GM21526 (cell line): ENCODE results near the gene WDTC1.

ENCODE experiments used
- ATAC-seq: cut with Tn5 transposase; IDR thresholded peaks from one replicate; pipeline ENCODE4 v1.9.1; 2021; ENCODE audit warnings: moderate library complexity; ENCODE audit not compliant: unreplicated experiment, low FRiP score

Gene WDTC1

GRCh38 chr1:27332536-27333281 is 98.3 kb downstream of the WDTC1 start:
- no peak for ATAC-seq

GRCh38 chr1:27333717-27334279 is 99.4 kb downstream of the WDTC1 start:
- no peak for ATAC-seq

GRCh38 chr1:27335506-27336422 is 101.3 kb downstream of the WDTC1 start:
- ATAC-seq, result no peak

DNA sequence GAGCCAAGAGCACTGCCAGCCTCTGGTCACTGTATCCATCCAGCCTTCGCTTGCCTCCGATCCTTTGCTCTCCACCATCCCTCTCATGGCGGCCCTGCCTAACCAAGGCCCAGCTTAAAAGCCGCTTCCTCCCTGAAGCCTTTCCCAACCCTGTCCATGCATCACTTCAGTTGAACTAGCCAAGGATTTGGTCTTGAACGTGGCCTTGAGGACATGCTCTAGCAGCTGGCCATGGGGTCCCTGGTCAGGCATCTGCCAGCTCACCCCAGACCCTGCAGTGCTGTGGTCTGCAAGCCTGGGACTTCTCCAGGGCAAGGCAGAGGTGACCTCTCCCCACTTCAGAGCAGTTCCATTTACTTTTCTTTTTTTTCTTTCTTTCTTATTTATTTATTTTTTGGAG is 102.3 kb downstream of the WDTC1 start:
- ATAC-seq, result no peak

- ATAC-seq, result no peak
Observed at GRCh38 chr1:27338751-27339150, 104.3 kb downstream of the WDTC1 start.

DNA sequence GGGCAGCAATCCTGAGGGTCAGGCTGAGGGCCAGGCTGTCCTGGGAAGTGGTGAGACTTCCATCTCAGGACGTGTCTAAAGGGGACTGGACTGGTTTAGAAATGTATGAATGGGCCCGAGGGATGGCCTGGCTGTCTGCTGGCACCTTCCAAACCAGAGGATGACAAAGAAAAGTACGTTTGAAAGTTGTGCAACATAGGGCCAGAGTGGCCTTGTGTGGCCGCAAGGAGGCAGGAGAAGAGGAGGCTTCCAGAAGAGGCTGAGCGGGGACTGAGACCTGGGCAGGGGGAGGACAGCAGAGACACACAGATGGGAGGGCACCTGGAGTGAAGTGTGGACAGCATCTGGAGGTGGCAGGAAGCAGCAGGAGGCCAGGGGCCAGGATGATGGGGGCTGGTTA is 104.8 kb downstream of the WDTC1 start:
- ATAC-seq, result no peak

GRCh38 chr1:27341525-27342252 is 107.3 kb downstream of the WDTC1 start, which contains the start of gene SYTL1:
Gene SYTL1, plus strand, starts transcription at chr1:27342022. Its CDS starts 3,313 bp downstream, at chr1:27345335.
- no peak for ATAC-seq

DNA sequence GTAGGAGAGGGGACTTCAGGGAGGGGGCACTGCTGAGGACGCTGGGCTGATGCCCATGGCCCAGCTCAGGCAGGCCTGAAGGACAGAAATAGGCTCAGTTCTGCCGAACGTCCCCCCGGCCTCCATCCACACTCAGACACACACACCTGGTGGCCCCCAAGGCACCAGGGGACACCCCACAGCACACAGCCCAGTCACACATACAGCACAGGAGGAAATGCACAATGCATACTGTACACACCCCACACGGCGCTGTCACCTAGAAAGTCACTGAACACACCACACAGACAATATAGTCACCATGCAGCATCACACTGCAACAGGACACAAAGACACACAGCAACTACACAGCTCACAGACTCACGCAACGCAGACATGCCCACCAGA is 108.0 kb downstream of the WDTC1 start:
- ATAC-seq, result no peak

- ATAC-seq, result no peak
Observed at GRCh38 chr1:27342778-27343638, 108.6 kb downstream of the WDTC1 start.

- no peak for ATAC-seq
Observed at GRCh38 chr1:27343639-27344025, 109.2 kb downstream of the WDTC1 start.

DNA sequence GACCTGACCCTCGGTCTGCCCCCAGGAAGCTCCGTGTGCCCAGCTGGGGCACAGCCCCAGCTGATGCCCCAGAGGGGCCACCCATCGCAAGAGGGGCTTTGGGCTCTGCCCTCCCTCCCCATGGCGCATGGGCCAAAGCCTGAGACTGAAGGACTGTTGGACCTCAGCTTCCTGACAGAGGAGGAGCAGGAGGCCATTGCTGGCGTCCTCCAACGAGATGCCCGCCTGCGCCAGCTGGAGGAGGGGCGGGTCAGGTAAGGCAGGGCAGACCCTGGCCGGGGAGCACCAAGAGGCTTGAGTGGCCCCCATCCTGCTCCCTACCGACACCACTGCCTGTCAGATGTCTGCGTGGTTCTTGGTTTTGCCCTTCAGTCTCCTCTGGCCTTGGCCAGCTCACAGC is 110.8 kb downstream of the WDTC1 start:
- ATAC-seq, result no peak

DNA sequence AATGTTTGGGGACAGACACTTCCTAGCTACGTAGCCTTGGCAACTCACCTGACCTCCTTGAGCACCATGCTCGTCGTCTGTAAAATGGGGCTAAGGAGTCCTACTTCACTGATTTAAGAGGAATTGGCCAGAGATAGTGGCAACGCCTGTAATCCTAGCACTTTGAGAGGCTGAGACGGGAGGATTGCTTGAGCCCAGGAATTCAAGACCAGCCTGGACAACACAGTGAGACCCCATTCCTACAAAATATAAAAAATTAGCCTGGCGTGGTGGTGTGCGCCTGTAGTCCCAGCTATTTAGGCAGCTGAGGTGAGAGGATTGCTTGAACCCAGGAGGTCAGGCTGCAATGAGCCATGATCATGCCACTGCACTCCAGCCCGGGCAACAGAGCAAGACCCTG is 111.9 kb downstream of the WDTC1 start:
- ATAC-seq, result no peak

DNA sequence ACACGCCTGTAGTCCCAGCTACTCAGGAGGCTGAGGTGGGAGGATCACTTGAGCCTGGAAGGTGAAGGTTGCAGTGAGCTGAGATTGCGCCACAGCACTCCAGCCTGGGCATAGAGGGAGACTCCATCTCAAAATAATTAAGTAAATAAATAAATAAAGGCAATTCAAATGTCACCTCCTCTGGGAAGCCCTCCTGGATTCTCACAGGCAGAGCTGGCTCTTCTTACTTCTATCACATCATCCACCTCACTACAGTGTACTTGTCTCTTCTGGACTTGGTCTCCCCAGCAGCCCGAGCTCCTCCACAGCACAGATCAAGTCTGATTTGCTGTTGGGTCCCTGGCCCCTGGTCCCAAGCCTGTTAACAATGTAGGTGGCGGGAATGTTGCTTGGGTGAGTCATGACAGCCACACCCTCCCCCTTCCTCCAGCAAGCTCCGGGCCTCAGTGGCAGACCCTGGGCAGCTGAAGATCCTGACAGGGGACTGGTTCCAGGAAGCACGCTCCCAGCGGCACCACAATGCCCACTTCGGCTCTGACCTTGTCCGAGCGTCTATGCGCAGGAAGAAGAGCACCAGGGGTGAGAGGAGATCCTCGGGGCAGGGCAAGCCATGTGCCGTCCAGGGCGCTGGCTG is 112.7 kb downstream of the WDTC1 start:
- no peak for ATAC-seq

GRCh38 chr1:27348861-27349783 is 114.7 kb downstream of the WDTC1 start:
- no peak for ATAC-seq

GRCh38 chr1:27349784-27350662 is 115.6 kb downstream of the WDTC1 start:
- ATAC-seq, result no peak

- ATAC-seq, result no peak
Observed at GRCh38 chr1:27350663-27351540, 116.5 kb downstream of the WDTC1 start.
